ENCODE measurements around the gene KLF13. TPM values are rescaled to one million over a fixed set of nuclear protein-coding genes. Genes with fewer than 3 reads are reported as not detected.

The KLF13 gene
- total RNA-seq, 2 donors from 2014 or later, result 34.5 to 69.9 TPM

- intact Hi-C loops (cut with DNase I), result no loop called here
- peak; percentile 91 for DNase-seq
- ATAC-seq, result peak; percentile 87 to 92
These were observed 39.1 kb downstream of the KLF13 start for GRCh38 chr15:31365655-31366127.

- intact Hi-C loops (cut with DNase I), result no loop called here
- no peak for DNase-seq
These were observed 39.6 kb downstream of the KLF13 start for GRCh38 chr15:31366169-31366734.

GRCh38 chr15:31367021-31367729 is 40.5 kb downstream of the KLF13 start:
- DNase-seq, result no peak
- intact Hi-C loops (cut with DNase I), result no loop called here
- ATAC-seq, result peak; percentile 1 to 14

More at GRCh38 chr15:31366169-31366734, 39.6 kb downstream of the KLF13 start:
- peak; percentile 31 to 53 for ATAC-seq

- intact Hi-C loops (cut with DNase I), result no loop called here
- ATAC-seq (no peak), DNase-seq (no peak)
These were observed 41.2 kb downstream of the KLF13 start for GRCh38 chr15:31367730-31368344.

GRCh38 chr15:31369727-31370126 is 43.1 kb downstream of the KLF13 start:
- DNase-seq, result no peak
- ATAC-seq, result no peak

GRCh38 chr15:31371520-31372240 is 45.0 kb downstream of the KLF13 start:
- intact Hi-C loops (cut with DNase I), result no loop called here
- ATAC-seq (no peak), DNase-seq (no peak)

More at GRCh38 chr15:31369727-31370126, 43.1 kb downstream of the KLF13 start:
- intact Hi-C loops (cut with DNase I), result no loop called here

GRCh38 chr15:31372635-31373091 is 46.0 kb downstream of the KLF13 start:
- intact Hi-C loops (cut with DNase I), result no loop called here
- peak; percentile 85 to 89 for ATAC-seq
- peak; percentile 53 for DNase-seq

- no peak for DNase-seq
- intact Hi-C loops (cut with DNase I), result no loop called here
- ATAC-seq, result no peak
These were observed 46.6 kb downstream of the KLF13 start for GRCh38 chr15:31373096-31373865.

- intact Hi-C loops (cut with DNase I), result no loop called here
- no peak for ATAC-seq
- DNase-seq, result no peak
These were observed 47.3 kb downstream of the KLF13 start for GRCh38 chr15:31373970-31374369.

GRCh38 chr15:31374489-31374888 is 47.9 kb downstream of the KLF13 start:
- no peak for ATAC-seq
- no peak for DNase-seq
- intact Hi-C loops (cut with DNase I), result no loop called here

GRCh38 chr15:31374986-31375385 is 48.4 kb downstream of the KLF13 start:
- intact Hi-C loops (cut with DNase I), result no loop called here
- no peak for ATAC-seq

GRCh38 chr15:31375772-31376171 is 49.1 kb downstream of the KLF13 start:
- ATAC-seq, result no peak
- DNase-seq, result no peak
- intact Hi-C loops (cut with DNase I), result no loop called here

More at GRCh38 chr15:31374986-31375385, 48.4 kb downstream of the KLF13 start:
- DNase-seq, result no peak

GRCh38 chr15:31376511-31376910 is 49.9 kb downstream of the KLF13 start:
- ATAC-seq (no peak), DNase-seq (no peak)
- intact Hi-C loops (cut with DNase I), result no loop called here

GRCh38 chr15:31377030-31377429 is 50.4 kb downstream of the KLF13 start:
- DNase-seq (no peak), ATAC-seq (no peak)
- intact Hi-C loops (cut with DNase I), result no loop called here

GRCh38 chr15:31378363-31378903 is 51.8 kb downstream of the KLF13 start:
- intact Hi-C loops (cut with DNase I), result no loop called here
- DNase-seq, result no peak
- ATAC-seq, result no peak

- ATAC-seq (no peak), DNase-seq (no peak)
- intact Hi-C loops (cut with DNase I), result no loop called here
These were observed 52.4 kb downstream of the KLF13 start for GRCh38 chr15:31379042-31379441.

- no peak for DNase-seq
- intact Hi-C loops (cut with DNase I), result no loop called here
- no peak for ATAC-seq
These were observed 52.9 kb downstream of the KLF13 start for GRCh38 chr15:31379577-31379976.

- ATAC-seq, result peak; percentile 47 to 51
- no peak for DNase-seq
- intact Hi-C loops (cut with DNase I), result no loop called here
These were observed 55.4 kb downstream of the KLF13 start for GRCh38 chr15:31381801-31382712.

Measured in left cardiac atrium (tissue), 4 donors.